ENCODE measurements around the gene FGF14. TPM values are rescaled to one million over a fixed set of nuclear protein-coding genes. Genes with fewer than 3 reads are reported as not detected.

Gene FGF14
- not detected for total RNA-seq

- ATAC-seq (no peak), DNase-seq (ENCODE audit: low spot score in 2 of 2) (no peak)
- peak within 1 kb of the TSS in 1 of 2 donors; percentile 81 for H3K27ac Mint-ChIP-seq
Measured at GRCh38 chr13:102401766-102402165, at the start of gene FGF14. FGF14 (minus strand) TSS chr13:102402048.

GRCh38 chr13:102443249-102443648, 41.4 kb upstream of the FGF14 start:
- Mint-ChIP-seq H3K27ac (no peak overlapping the region), H3K36me3 (peaks cover 0 to 9% of the 10 kb centered on the region in 2 donors), H3K9me3 (peaks cover 0 to 6% of the 10 kb centered on the region in 2 donors)
- ATAC-seq: no peak
- no peak for DNase-seq (ENCODE audit: low spot score in 2 of 2)

More at GRCh38 chr13:102401766-102402165, at the start of gene FGF14:
- Mint-ChIP-seq H3K9me3 (no peaks in the 10 kb centered on the region), H3K36me3 (peaks cover 0 to 11% of the 10 kb centered on the region in 2 donors)

- peaks cover 0 to 6% of the 10 kb centered on the region in 2 donors for H3K9me3 Mint-ChIP-seq
- ATAC-seq (no peak), DNase-seq (ENCODE audit: low spot score in 2 of 2) (no peak)
- no peak overlapping the region for H3K27ac Mint-ChIP-seq
- peaks cover 0 to 9% of the 10 kb centered on the region in 2 donors for H3K36me3 Mint-ChIP-seq
Measured at GRCh38 chr13:102441085-102441484, 39.2 kb upstream of the FGF14 start.

GRCh38 chr13:102440259-102440936, 38.5 kb upstream of the FGF14 start:
- Mint-ChIP-seq H3K36me3 (peaks cover 0 to 9% of the 10 kb centered on the region in 2 donors), H3K27ac (no peak overlapping the region), H3K9me3 (peaks cover 0 to 6% of the 10 kb centered on the region in 2 donors)
- DNase-seq (ENCODE audit: low spot score in 2 of 2): no peak
- no peak for ATAC-seq

GRCh38 chr13:102422690-102423089, 20.8 kb upstream of the FGF14 start:
- H3K9me3 Mint-ChIP-seq: peaks cover 12 to 20% of the 10 kb centered on the region in 2 donors
- no peak for DNase-seq (ENCODE audit: low spot score in 2 of 2)
- H3K36me3 Mint-ChIP-seq: peaks cover 9 to 18% of the 10 kb centered on the region in 2 donors
- H3K27ac Mint-ChIP-seq: no peak overlapping the region
- ATAC-seq: no peak

GRCh38 chr13:102405499-102406100, 3.8 kb upstream of the FGF14 start:
- DNase-seq (ENCODE audit: low spot score in 2 of 2) (no peak), ATAC-seq (no peak)
- Mint-ChIP-seq H3K9me3 (no peaks in the 10 kb centered on the region), H3K27ac (no peak overlapping the region), H3K36me3 (peaks cover 0 to 8% of the 10 kb centered on the region in 2 donors)

- H3K36me3 Mint-ChIP-seq: peaks cover 0 to 11% of the 10 kb centered on the region in 2 donors
- peak; percentile 50 to 75 for ATAC-seq
- DNase-seq (ENCODE audit: low spot score in 2 of 2): peak in 1 of 2 donors; percentile 23
- H3K27ac Mint-ChIP-seq: peak overlapping the region in 1 of 2 donors; percentile 81
- no peaks in the 10 kb centered on the region for H3K9me3 Mint-ChIP-seq
Measured at GRCh38 chr13:102402290-102402689, 442 bp upstream of the FGF14 start.

GRCh38 chr13:102401265-102401664, 583 bp downstream of the FGF14 start:
- no peak overlapping the region for H3K27ac Mint-ChIP-seq
- peak in 1 of 2 donors; percentile 21 for ATAC-seq
- peaks cover 0 to 11% of the 10 kb centered on the region in 2 donors for H3K36me3 Mint-ChIP-seq
- no peak for DNase-seq (ENCODE audit: low spot score in 2 of 2)
- H3K9me3 Mint-ChIP-seq: no peaks in the 10 kb centered on the region

GRCh38 chr13:102400675-102401145, 1.1 kb downstream of the FGF14 start:
- ATAC-seq (peak; percentile 2 to 18), DNase-seq (ENCODE audit: low spot score in 2 of 2) (no peak)
- no peaks in the 10 kb centered on the region for H3K9me3 Mint-ChIP-seq
- H3K36me3 Mint-ChIP-seq: peaks cover 0 to 11% of the 10 kb centered on the region in 2 donors
- no peak overlapping the region for H3K27ac Mint-ChIP-seq

GRCh38 chr13:102399791-102400674, 1.8 kb downstream of the FGF14 start:
- peaks cover 0 to 12% of the 10 kb centered on the region in 2 donors for H3K36me3 Mint-ChIP-seq
- ATAC-seq: peak; percentile 49 to 60
- H3K27ac Mint-ChIP-seq: peak overlapping the region in 1 of 2 donors; percentile 70
- peak in 1 of 2 donors; percentile 9 for DNase-seq (ENCODE audit: low spot score in 2 of 2)
- H3K9me3 Mint-ChIP-seq: no peaks in the 10 kb centered on the region

- Mint-ChIP-seq H3K36me3 (peaks cover 6 to 12% of the 10 kb centered on the region in 2 donors), H3K27ac (no peak overlapping the region), H3K9me3 (peaks cover 5% of the 10 kb centered on the region in 2 donors)
- ATAC-seq (no peak), DNase-seq (ENCODE audit: low spot score in 2 of 2) (no peak)
Measured at GRCh38 chr13:102395939-102396338, 5.9 kb downstream of the FGF14 start.

GRCh38 chr13:102395174-102395573, 6.7 kb downstream of the FGF14 start:
- ATAC-seq (no peak), DNase-seq (ENCODE audit: low spot score in 2 of 2) (no peak)
- Mint-ChIP-seq H3K27ac (peak overlapping the region; percentile 86 to 88), H3K36me3 (peaks cover 6 to 12% of the 10 kb centered on the region in 2 donors), H3K9me3 (peaks cover 5% of the 10 kb centered on the region in 2 donors)

GRCh38 chr13:102394158-102395053, 7.4 kb downstream of the FGF14 start:
- H3K27ac Mint-ChIP-seq: peak overlapping the region; percentile 88
- DNase-seq (ENCODE audit: low spot score in 2 of 2) (peak; percentile 96), ATAC-seq (peak; percentile 90 to 92)
- H3K9me3 Mint-ChIP-seq: peaks cover 5% of the 10 kb centered on the region in 2 donors
- peaks cover 6 to 10% of the 10 kb centered on the region in 2 donors for H3K36me3 Mint-ChIP-seq

- peak overlapping the region in 1 of 2 donors; percentile 88 for H3K27ac Mint-ChIP-seq
Measured at GRCh38 chr13:102392481-102393209, 9.2 kb downstream of the FGF14 start.

GRCh38 chr13:102386461-102386860, 15.4 kb downstream of the FGF14 start:
- H3K27ac Mint-ChIP-seq: no peak overlapping the region
- no peak for ATAC-seq
- no peak for DNase-seq (ENCODE audit: low spot score in 2 of 2)
- no peaks in the 10 kb centered on the region for H3K36me3 Mint-ChIP-seq
- no peaks in the 10 kb centered on the region for H3K9me3 Mint-ChIP-seq

More at GRCh38 chr13:102392481-102393209, 9.2 kb downstream of the FGF14 start:
- ATAC-seq (peak; percentile 50 to 65), DNase-seq (ENCODE audit: low spot score in 2 of 2) (peak in 1 of 2 donors; percentile 20)
- Mint-ChIP-seq H3K36me3 (peaks cover 6 to 8% of the 10 kb centered on the region in 2 donors), H3K9me3 (peaks cover 5% of the 10 kb centered on the region in 2 donors)

All from activated naive CD4-positive, alpha-beta T cell treated with anti-CD3 and anti-CD28 coated beads, Interleukin-2, amount 50 U/mL, for 72 hours (primary cell).